ENCODE results near the gene MFSD2B.

MFSD2B gene

GRCh38 chr2:24046930-24047702 lies 37.2 kb downstream of the MFSD2B start, which contains the start of gene WDCP:
TSS of gene WDCP (minus strand) at chr2:24047391. CDS start at chr2:24039494, 7,897 bp downstream.
- no peaks in the 10 kb centered on the region for H3K9me3 Mint-ChIP-seq
- TF ChIP-seq CTCF (IDR thresholded peaks at IDR 0.05; ENCODE audit: unreplicated experiment in 3 of 3), result no peak
- H3K27me3 Mint-ChIP-seq (ENCODE audit: low read depth), result no peaks in the 10 kb centered on the region
- peak within 1 kb of the TSS; percentile 90 to 95 (median 91) for H3K4me3 Mint-ChIP-seq
- H3K27ac Mint-ChIP-seq, result peak within 1 kb of the TSS; percentile 47 to 84 (median 80)
- peaks cover 5% of the 10 kb centered on the region for H3K36me3 Mint-ChIP-seq (ENCODE audit: low read depth)
- H3K4me1 Mint-ChIP-seq, result peaks cover 20% of the 10 kb centered on the region

GRCh38 chr2:24047703-24048033 lies 37.8 kb downstream of the MFSD2B start:
- H3K4me3 Mint-ChIP-seq, result peak overlapping the region; percentile 90 to 95 (median 91)

GRCh38 chr2:24048769-24049484 lies 39.0 kb downstream of the MFSD2B start:
- H3K4me3 Mint-ChIP-seq, result peak overlapping the region in 1 of 3 experiments; percentile 94
- no peaks in the 10 kb centered on the region for H3K27me3 Mint-ChIP-seq (ENCODE audit: low read depth)
- peak overlapping the region in 1 of 3 experiments; percentile 55 for H3K27ac Mint-ChIP-seq
- H3K9me3 Mint-ChIP-seq, result no peaks in the 10 kb centered on the region
- peaks cover 20% of the 10 kb centered on the region for H3K4me1 Mint-ChIP-seq
- H3K36me3 Mint-ChIP-seq (ENCODE audit: low read depth), result no peaks in the 10 kb centered on the region
- no peak for TF ChIP-seq CTCF (IDR thresholded peaks at IDR 0.05; ENCODE audit: unreplicated experiment in 3 of 3)

More at GRCh38 chr2:24047703-24048033, 37.8 kb downstream of the MFSD2B start:
- Mint-ChIP-seq H3K27me3 (ENCODE audit: low read depth) (no peaks in the 10 kb centered on the region), H3K9me3 (no peaks in the 10 kb centered on the region), H3K4me1 (peaks cover 20% of the 10 kb centered on the region), H3K36me3 (ENCODE audit: low read depth) (peaks cover 5% of the 10 kb centered on the region), H3K27ac (peak overlapping the region in 2 of 3 experiments; percentile 47 to 80)
- no peak for TF ChIP-seq CTCF (IDR thresholded peaks at IDR 0.05; ENCODE audit: unreplicated experiment in 3 of 3)

GRCh38 chr2:24049485-24050021 lies 39.7 kb downstream of the MFSD2B start, which contains the start of gene FKBP1B:
TSS of gene FKBP1B (plus strand) at chr2:24049741. CDS start at chr2:24049850, 109 bp downstream.
- no peaks in the 10 kb centered on the region for H3K9me3 Mint-ChIP-seq
- no peaks in the 10 kb centered on the region for H3K27me3 Mint-ChIP-seq (ENCODE audit: low read depth)
- peaks cover 20% of the 10 kb centered on the region for H3K4me1 Mint-ChIP-seq
- no peak for TF ChIP-seq CTCF (IDR thresholded peaks at IDR 0.05; ENCODE audit: unreplicated experiment in 3 of 3)
- peak within 1 kb of the TSS in 1 of 3 experiments; percentile 55 for H3K27ac Mint-ChIP-seq
- H3K36me3 Mint-ChIP-seq (ENCODE audit: low read depth), result no peaks in the 10 kb centered on the region
- peak within 1 kb of the TSS in 1 of 3 experiments; percentile 94 for H3K4me3 Mint-ChIP-seq

GRCh38 chr2:24050041-24050979 lies 40.4 kb downstream of the MFSD2B start:
- Mint-ChIP-seq H3K4me1 (peaks cover 13% of the 10 kb centered on the region), H3K27ac (no peak overlapping the region)

More at GRCh38 chr2:24050041-24050979, 40.4 kb downstream of the MFSD2B start:
- Mint-ChIP-seq H3K9me3 (no peaks in the 10 kb centered on the region), H3K36me3 (ENCODE audit: low read depth) (no peaks in the 10 kb centered on the region), H3K4me3 (no peak overlapping the region), H3K27me3 (ENCODE audit: low read depth) (no peaks in the 10 kb centered on the region)
- no peak for TF ChIP-seq CTCF (IDR thresholded peaks at IDR 0.05; ENCODE audit: unreplicated experiment in 3 of 3)

All from nephron (organoid).